SW480 (cell line): Measurements from ENCODE around the gene SAMD9L.
"Not testable (repeated sequence)": the region's sequence is repeated elsewhere in the genome, so short reads cannot be mapped to it uniquely, and the experiment has no call there.

Experiments used
- DNase-seq: peaks from one replicate; pipeline ENCODE4 v3.0.0-alpha.2; 2016; ENCODE audit warnings: low spot score

The SAMD9L gene

GRCh38 chr7:93146036-93146435 is 2.1 kb downstream of the SAMD9L start:
- DNase-seq, result no peak

DNA sequence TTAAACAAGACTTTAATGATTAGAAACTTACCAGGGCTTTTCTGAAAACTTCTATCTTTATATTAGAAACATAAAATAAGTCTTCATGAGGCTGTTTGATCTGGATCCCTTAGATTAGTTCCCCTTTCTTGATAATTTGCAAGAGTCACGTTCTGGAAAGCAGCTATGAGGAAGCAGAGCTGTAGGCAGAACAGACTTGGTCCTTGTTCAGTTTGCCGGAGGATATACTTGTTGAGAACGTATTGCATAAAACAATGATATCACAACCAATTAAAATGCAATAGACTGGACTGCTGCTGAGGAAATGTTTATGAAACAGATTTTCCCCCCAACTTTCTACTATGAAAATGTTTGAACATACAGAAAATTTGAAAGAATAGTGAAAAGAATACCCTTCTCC is 2.8 kb downstream of the SAMD9L start:
- no peak for DNase-seq

- no peak for DNase-seq
These were observed 6.1 kb downstream of the SAMD9L start for GRCh38 chr7:93142127-93142526.

DNA sequence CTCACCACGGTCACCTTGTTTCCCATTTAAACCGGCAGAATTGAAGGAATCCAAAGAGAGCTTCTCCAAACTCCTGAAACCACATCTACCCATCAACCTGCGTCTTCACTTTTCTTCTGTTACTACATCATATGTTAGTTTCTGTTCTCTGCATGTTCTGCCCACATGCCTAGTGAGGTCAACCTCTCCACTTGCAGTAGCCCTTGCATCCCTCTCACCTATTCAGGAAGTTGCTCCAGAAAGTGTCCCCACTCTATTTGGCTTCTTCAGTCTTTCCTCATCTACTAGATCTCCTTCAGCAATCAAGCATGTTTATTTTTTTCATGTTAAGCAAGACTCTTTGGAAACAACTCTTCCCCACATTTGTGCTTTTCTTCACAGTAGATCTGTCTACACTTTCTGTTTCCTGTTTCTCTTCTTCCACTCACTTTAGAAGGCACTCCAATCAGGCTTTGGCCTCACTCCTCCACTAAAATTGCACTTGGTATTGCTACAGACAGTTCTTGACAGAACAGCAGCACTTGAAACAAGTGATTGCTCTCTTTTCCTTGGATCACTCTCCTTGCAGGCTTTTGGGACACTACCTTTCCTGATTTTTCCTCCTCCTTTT is 7.5 kb downstream of the SAMD9L start:
- no peak for DNase-seq

DNA sequence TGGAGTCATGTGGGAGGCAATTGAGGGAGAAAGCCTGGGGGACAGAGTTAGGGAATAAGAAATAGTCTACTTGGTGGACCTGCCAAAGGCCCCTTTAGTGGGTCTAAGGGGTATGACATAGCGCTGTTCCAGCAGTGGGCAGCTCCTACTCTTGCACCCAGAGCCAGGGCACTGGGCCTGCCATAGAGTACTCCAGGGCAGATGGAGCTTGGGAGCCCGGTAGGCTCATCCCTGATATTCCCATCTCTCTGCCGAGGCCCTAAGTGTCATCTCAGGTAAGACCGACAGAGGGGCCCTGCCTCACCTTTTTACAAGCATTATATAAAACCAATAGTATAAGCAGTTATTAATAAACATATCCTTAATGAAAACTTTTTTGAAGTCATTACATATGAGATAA is 9.6 kb downstream of the SAMD9L start:
- no peak for DNase-seq

DNA sequence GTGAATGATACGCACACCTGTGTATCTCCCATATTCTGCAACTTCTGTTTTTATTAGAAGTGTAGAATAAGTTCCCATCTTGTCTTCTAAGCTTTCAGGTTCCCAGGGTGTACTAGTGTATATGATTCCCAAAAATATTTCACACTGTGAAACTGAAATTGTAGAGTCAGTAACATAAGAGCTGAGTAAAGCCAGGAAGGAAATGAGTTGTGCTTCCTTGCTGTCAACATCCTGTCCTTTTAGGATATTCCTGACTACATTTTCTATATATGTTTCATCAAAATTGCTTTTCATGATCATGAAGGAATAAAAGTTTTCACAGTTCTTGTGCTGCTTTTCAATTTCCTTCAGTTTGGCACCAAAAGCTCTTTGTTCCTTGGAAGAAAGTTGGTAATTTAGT is 15.2 kb downstream of the SAMD9L start:
- DNase-seq, result no peak

GRCh38 chr7:93132216-93132615 is 16.0 kb downstream of the SAMD9L start:
- no peak for DNase-seq

- DNase-seq, result not testable (repeated sequence)
These were observed 21.2 kb downstream of the SAMD9L start for GRCh38 chr7:93126954-93127353.

GRCh38 chr7:93123532-93123931 is 24.7 kb downstream of the SAMD9L start:
- not testable (repeated sequence) for DNase-seq

DNA sequence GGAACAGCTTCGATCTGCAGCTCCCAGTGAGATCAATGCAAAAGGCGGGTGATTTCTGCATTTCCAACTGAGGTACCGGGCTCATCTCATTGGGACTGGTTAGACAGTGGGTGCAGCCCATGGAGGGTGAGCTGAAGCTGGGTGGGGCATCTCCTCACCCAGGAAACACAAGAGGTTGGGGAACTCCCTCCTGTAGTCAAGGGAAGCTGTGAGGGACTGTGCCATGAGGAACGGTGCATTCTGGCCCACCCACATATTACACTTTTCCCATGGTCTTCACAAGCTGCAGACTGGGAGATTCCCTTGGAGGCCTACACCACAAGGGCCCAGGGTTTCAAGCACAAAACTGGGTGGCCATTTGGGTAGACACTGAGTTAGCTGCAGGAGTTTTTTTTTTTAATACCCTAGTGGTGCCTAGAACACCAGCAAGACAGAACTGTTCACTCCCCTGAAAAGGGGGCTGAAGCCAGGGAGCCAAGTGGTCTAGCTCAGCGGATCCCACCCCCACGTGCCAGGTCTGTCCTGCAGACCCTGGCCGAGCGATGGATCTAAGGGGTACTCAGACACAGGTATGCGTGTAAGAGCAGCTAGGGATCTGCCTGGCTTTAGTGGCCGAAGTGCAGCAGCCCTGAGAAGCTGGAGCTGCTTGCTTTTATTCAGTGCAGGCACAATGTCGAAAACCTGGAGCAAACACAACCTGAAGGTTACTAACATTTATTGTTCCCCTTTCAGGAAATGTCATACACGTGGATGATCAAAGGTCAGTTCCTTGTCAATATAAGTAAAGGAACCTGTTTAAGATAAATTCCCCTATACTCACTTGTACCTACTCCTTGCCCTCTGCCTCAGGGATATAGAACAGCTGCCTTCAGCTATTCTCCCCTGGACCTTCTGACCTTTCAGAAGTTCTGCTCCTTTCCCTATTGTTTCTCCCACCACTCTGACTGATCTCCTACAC is 27.3 kb downstream of the SAMD9L start:
- DNase-seq, result no peak

DNA sequence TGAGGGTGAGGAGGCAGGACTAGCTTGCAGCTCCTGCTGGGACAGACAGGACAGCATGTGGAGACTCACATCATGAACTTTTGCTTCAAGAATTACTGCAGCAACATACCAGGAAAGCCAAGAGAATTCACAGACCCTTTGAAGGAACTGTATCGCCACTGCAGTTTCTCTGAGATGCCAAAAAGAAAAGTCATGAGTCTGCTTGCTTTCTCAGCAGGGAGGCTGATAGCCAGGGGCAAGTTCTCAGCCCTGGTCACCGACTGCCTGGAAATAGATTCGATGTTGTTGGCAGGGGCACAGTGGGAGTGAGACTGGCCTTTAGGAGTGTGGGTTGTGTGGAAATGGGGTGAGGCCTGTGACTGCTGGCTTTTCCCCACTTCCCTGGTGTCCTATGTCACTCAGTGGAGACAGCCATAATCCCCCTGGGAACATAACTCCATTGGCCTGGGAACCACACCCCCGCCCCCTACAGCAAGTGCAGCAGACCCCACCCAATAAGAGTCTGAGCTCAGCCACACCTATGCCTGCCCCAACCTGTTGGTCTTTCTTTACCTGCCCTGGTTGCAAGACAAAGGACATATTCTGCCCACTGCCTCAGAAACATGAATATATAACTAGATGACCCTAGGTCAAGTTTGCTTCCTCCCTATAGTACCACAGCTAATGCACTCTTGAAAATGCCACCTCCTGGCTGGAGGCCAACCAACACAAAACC is 28.8 kb downstream of the SAMD9L start:
- no peak for DNase-seq

DNA sequence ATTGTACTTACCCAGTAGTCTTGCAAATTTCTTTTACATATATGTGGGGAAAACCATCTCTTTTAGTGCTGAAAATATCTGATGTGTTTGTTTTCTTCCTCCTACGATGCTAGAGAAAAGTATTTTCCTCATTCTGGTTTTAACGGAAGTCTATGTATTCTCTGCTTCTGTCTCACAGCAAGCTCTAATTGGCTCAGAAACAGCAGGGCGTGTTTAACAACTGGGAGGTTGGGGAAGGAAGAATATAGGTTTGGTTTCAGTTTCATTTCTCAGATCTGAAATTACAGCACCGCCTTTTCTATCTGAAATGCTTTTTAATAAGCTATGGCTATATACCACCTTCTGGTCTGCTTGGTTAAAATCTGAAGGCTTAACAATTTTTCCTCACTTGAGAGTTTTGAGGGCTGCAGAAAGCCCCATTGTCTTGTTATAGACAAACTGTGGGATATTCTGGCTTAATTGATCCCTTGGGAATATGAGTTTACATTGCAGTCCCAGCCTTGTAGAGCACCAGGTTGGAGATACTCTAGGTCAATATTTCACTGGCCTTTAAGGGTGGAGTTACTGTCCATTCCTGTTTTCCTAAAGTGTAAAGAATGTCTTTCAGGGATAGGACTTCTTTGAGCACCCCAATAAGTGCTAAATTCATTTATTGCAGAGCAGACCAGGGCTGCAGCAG is 30.2 kb downstream of the SAMD9L start, which contains the start of gene SAMD9:
Gene SAMD9, minus strand, starts transcription at position 128 of the 679 bp plus-strand sequence. CDS start 11,882 bp downstream, outside the sequence.
- DNase-seq, result peak; percentile 91

DNA sequence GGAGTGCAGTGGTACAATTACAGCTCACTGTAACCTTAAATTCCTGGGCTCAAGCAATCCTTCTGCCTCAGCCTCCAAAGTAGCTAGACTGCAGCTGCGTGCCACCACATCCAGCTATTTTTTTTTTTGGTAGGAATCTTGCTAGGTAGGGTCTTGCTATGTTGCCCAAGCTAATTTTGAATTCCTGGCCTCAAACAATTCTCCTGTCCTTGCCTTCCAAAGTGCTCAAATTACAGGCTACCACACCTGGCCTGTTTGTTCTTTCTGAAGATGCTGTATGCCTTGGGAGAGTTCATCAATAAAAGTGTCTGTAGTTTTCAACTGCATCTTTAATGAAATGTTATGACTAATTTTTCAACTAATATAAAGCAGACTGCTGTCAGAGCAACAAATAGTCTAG is 30.9 kb downstream of the SAMD9L start:
- DNase-seq, result no peak

GRCh38 chr7:93115796-93116195 is 32.4 kb downstream of the SAMD9L start:
- DNase-seq, result peak; percentile 16

DNA sequence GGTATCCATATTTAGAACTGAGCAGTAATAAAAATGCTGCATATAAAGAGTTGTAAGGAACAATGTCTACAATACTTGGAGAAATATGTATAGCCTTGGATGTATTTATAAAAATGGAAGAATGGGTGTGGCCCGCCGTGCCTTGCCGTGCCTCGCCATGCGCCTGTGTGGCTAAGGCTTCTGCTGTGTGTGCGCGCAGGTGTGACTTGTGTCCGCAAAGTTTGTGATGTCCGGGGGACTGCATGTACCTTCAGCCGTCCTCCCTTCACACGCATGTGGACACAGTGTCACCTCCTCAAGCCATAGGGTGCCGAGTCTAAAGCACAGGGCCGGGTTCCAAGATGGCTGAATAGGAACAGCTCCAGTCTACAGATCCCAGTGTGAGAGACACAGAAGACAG is 40.2 kb downstream of the SAMD9L start:
- DNase-seq, result no peak

GRCh38 chr7:93097388-93097787 is 50.8 kb downstream of the SAMD9L start:
- DNase-seq, result no peak

DNA sequence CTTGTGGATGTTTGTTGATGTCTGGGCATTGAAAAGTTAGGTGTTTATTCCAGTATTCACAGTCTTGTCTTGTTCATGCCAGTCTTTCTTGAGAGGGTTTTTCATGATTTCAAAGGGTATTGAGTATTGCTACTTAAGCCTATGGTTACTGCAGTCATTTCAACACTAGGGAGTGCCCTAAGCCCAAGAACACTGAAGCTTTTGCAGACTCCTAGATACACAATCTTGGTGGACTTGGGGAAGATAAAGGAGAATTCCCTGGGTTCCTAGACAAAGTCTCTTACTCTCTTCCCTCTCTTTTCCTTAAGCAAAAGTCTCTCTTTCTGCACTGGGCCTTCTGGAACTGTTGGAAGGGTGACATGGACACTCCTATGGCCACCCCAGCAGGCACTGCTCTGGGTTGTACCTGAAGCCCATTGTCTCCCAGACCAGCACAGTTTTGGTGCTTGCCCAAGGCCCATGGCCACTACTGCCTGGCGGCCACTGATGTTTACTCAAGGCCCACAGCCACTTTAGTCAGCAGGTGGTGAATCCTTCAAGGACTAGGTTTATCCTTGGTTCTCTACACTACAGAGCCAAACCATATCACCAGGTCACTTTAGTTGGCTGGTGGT is 55.3 kb downstream of the SAMD9L start:
- peak; percentile 26 for DNase-seq
